Sigmoid colon (tissue), 7 donors: Measurements from ENCODE around the gene SYNE2. TPM values are rescaled to one million over a fixed set of nuclear protein-coding genes. Genes with fewer than 3 reads are reported as not detected.

ENCODE experiments used
- DNase-seq: peaks from one replicate; pipeline ENCODE4 v3.0.0-alpha.2; 2019
- H3K27ac ChIP-seq, 4 donors: fragments of 200-600 bp; sonication (generic); one replicate each; pipeline ENCODE4 v1.5.1; 2016 to 2019; ENCODE audit warnings: mild to moderate bottlenecking in 1 of 4
- H3K27me3 ChIP-seq, 3 donors: fragments of 200-600 bp; sonication (generic); one replicate each; pipeline ENCODE4 v1.5.1; 2019; ENCODE audit warnings: mild to moderate bottlenecking in 1 of 3
- H3K36me3 ChIP-seq, 4 donors: fragments of 200-600 bp; sonication (generic); one replicate each; pipeline ENCODE4 v1.5.1; 2016 to 2019
- H3K4me1 ChIP-seq, 4 donors: fragments of 200-600 bp; sonication (generic); one replicate each; pipeline ENCODE4 v1.5.1; 2017 to 2019
- H3K4me3 ChIP-seq, 4 donors: fragments of 200-600 bp; sonication (generic); one replicate each; pipeline ENCODE4 v1.5.1; 2017 to 2019; ENCODE audit warnings: mild to moderate bottlenecking in 2 of 4, moderate library complexity in 1 of 4
- H3K9me3 ChIP-seq, 4 donors: fragments of 200-600 bp in 3 of 4; sonication (generic) in 3 of 4; one replicate each; pipeline versions ENCODE4 v1.5.1 to v1.6.1; 2013 to 2019
- CTCF ChIP-seq, 4 experiments: fragments of 450-650 bp in 3 of 4; fragments of 200-600 bp in 1 of 4; IDR thresholded peaks; one replicate each; pipeline ENCODE4 v1.5.1; 2016 to 2019; ENCODE audit warnings: antibody characterized with exemption in 4 of 4, mild to moderate bottlenecking in 3 of 4, moderate library complexity in 2 of 4
- EP300 ChIP-seq, 4 donors: sonication (generic); formaldehyde crosslinking; IDR thresholded peaks; one replicate each; pipeline ENCODE4 v1.6.1; 2017; ENCODE audit warnings: antibody characterized with exemption in 4 of 4
- POLR2A ChIP-seq, 2 donors: fragments of 450-650 bp; IDR thresholded peaks; one replicate each; pipeline ENCODE4 v1.6.1; 2016; ENCODE audit warnings: antibody characterized with exemption in 2 of 2, mild to moderate bottlenecking in 2 of 2, moderate library complexity in 2 of 2
- POLR2AphosphoS5 ChIP-seq, 4 donors: sonication (generic); formaldehyde crosslinking; IDR thresholded peaks; one replicate each; pipeline ENCODE4 v1.6.1; 2017; ENCODE audit warnings: antibody characterized with exemption in 4 of 4
- WGBS, 2 donors: extraction: QIAGEN DNeasy Blood & Tissue Kit; methylation state at CpG; one replicate each; pipeline ENCODE4 v1.1.7; 2013; 5-methylcytosine and 5-hydroxymethylcytosine counted together
- intact Hi-C: fragments of 100-400 bp; cut with DNase I; formaldehyde crosslinking; loops from one replicate; pipeline ENCODE4 v1.15.1; 2023
- polyA plus RNA-seq, 3 donors: library from polyadenylated mRNA; stranded (reverse); fragments of 200-250 nt; gene quantifications; one replicate each; pipeline ENCODE4 v1.2.3, GENCODE V29; 2013
- total RNA-seq, 4 donors: library from RNA; depleted of rRNA; stranded (reverse); fragments of >200 nt; gene quantifications; one replicate each; pipeline ENCODE4 v1.1.0, GENCODE V29; 2016
- donor health status: healthy with polysubstance abuse.
- donor health status: Bipolar disorder and iron deficiency.
- donor health status: healthy.

SYNE2 gene
- total and polyA plus RNA-seq, 7 donors, result 25.8 to 70.6 (median 54.6) TPM

- Histone ChIP-seq H3K4me1 (no peaks in the 10 kb centered on the region), H3K4me3 (no peak overlapping the region), H3K9me3 (no peaks in the 10 kb centered on the region), H3K36me3 (peaks cover 0 to 16% (median 4%) of the 10 kb centered on the region in 4 donors), H3K27ac (no peak overlapping the region), H3K27me3 (no peaks in the 10 kb centered on the region)
- intact Hi-C loops, result no loop called here
- WGBS, 2 donors, result 70 to 78% methylated on average over 4 of the region's 4 CpGs
- no peak for DNase-seq
- TF ChIP-seq CTCF (IDR thresholded peaks at IDR 0.05) (no peak), POLR2A (IDR thresholded peaks at IDR 0.05) (no peak), POLR2AphosphoS5 (IDR thresholded peaks at IDR 0.05) (no peak), EP300 (IDR thresholded peaks at IDR 0.05) (no peak)
Observed at GRCh38 chr14:63951021-63951420, 98.2 kb downstream of the SYNE2 start.

DNA sequence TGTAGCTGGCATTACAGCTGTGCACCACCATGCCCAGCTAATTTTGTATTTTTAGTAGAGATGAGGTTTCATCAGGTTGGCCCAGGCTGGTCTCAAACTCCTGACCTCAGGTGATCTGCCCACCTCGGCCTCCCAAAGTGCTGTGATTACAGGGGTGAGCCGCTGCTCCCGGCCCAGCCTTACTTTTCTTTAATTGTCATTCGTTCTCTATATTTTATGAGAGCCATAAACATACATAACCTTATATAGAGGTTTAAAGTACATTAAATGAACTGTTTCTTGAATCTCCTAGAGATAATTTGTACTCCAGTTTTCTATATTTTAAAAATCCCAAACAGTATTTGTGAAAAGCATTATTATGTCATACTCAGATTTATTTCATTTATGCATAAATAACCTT is 98.6 kb downstream of the SYNE2 start:
- DNase-seq, result no peak
- TF ChIP-seq CTCF (IDR thresholded peaks at IDR 0.05), result no peak
- intact Hi-C loops, result no loop called here
- Histone ChIP-seq H3K27ac (no peak overlapping the region), H3K36me3 (peaks cover 0 to 16% (median 4%) of the 10 kb centered on the region in 4 donors), H3K4me3 (no peak overlapping the region), H3K27me3 (no peaks in the 10 kb centered on the region), H3K9me3 (no peaks in the 10 kb centered on the region), H3K4me1 (no peaks in the 10 kb centered on the region)
- WGBS, 2 donors, result 17 to 73% methylated on average over 4 of the region's 4 CpGs

DNA sequence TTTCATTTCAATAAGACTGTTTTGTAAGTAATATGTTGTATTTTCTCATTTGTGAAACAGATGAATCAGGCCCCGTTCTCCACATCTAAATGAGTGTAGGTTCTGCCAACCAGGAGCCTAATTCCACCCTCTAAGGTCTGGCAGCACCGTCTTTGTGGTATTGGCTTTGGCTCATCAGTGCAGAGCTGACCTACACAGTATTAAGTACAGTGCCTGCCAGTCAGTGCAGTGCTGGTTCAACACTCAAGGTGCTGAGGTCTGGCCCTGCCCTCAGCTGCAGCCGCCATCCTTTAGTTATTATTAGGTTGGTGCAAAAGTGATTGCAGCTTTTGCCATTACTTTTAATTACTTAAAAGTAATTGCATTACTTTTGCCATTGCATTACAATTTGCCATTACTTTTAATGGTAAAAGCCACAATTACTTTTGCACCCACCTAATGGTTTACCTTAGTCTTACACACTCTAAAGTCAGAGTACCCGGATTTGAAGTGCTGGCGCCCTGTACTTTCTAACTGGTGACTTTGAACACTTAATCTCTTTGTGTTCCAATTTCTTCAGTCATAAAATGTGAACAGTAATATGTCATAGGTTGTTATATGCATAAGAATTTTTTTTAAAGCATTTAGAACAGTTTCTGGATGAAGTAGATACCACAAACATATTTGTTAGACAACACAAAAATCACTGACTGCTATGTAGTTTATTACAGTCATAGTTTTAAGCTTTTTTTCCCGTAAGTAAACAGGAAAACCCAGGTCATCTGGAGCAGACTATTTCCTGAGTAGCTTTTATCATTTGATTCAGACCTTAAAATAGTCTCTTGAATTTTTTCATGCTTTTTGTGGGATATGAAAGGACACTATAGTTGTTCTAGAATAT is 99.5 kb downstream of the SYNE2 start:
- no peak for DNase-seq
- Histone ChIP-seq H3K27me3 (no peaks in the 10 kb centered on the region), H3K27ac (peak overlapping the region in 1 of 4 donors; percentile 5), H3K9me3 (no peaks in the 10 kb centered on the region), H3K4me3 (no peak overlapping the region), H3K36me3 (peaks cover 0 to 16% (median 4%) of the 10 kb centered on the region in 4 donors), H3K4me1 (no peaks in the 10 kb centered on the region)
- TF ChIP-seq POLR2AphosphoS5 (IDR thresholded peaks at IDR 0.05), result no peak
- 33 to 72% methylated on average over 6 of the region's 6 CpGs for WGBS, 2 donors
- intact Hi-C loops, result no loop called here

- H3K4me1 ChIP-seq, result no peaks in the 10 kb centered on the region
- intact Hi-C loops, result no loop called here
- DNase-seq, result no peak
- no peaks in the 10 kb centered on the region for H3K9me3 ChIP-seq
- H3K4me3 ChIP-seq, result no peak overlapping the region
- no peak overlapping the region for H3K27ac ChIP-seq
- WGBS, 2 donors, result 52 to 84% methylated on average over 2 of the region's 2 CpGs
- H3K27me3 ChIP-seq, result no peaks in the 10 kb centered on the region
- H3K36me3 ChIP-seq, result peaks cover 0 to 16% (median 4%) of the 10 kb centered on the region in 4 donors
- no peak for TF ChIP-seq POLR2A (IDR thresholded peaks at IDR 0.05)
- no peak for TF ChIP-seq POLR2AphosphoS5 (IDR thresholded peaks at IDR 0.05)
- no peak for TF ChIP-seq EP300 (IDR thresholded peaks at IDR 0.05)
- TF ChIP-seq CTCF (IDR thresholded peaks at IDR 0.05), result no peak
Observed at GRCh38 chr14:63952933-63953437, 100.2 kb downstream of the SYNE2 start.

DNA sequence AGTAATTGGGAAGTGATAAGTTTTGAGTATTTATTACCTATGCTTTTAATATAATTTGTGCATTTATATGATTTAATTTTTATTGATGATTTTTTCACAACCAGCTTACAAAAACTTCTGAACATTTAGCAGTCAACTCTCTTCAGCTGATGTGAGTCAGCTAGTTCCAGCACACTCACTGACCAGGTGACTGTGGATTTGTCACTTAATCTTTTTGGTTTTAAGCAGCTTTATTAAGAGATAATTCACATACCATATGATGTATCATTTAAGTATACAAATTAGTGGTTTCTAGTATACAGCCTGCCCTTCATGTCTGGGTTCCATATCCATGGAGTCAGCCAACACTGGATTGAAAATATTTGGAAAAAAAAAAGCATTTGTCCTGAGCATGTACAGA is 103.5 kb downstream of the SYNE2 start:
- DNase-seq, result no peak
- H3K27me3 ChIP-seq, result no peaks in the 10 kb centered on the region
- TF ChIP-seq EP300 (IDR thresholded peaks at IDR 0.05) (no peak), POLR2AphosphoS5 (IDR thresholded peaks at IDR 0.05) (no peak), CTCF (IDR thresholded peaks at IDR 0.05) (no peak), POLR2A (IDR thresholded peaks at IDR 0.05) (no peak)
- no peaks in the 10 kb centered on the region for H3K4me1 ChIP-seq
- H3K36me3 ChIP-seq, result peaks cover 0 to 6% (median 2%) of the 10 kb centered on the region in 4 donors
- H3K9me3 ChIP-seq, result no peaks in the 10 kb centered on the region
- H3K4me3 ChIP-seq, result no peak overlapping the region
- intact Hi-C loops, result no loop called here
- H3K27ac ChIP-seq, result no peak overlapping the region
